HEK293 (cell line): Measurements from ENCODE around the gene ZNF514.

Experiments used
- EGR2 ChIP-seq: fragments of 450-650 bp; formaldehyde crosslinking; IDR thresholded peaks from 2 replicates; pipeline ENCODE4 v1.5.1; 2016; ENCODE audit warnings: low read depth, missing biosample characterization, missing genetic modification characterization
- GLIS1 ChIP-seq: fragments of 450-650 bp; formaldehyde crosslinking; IDR thresholded peaks from 2 replicates; pipeline ENCODE4 v1.5.1; 2016; ENCODE audit warnings: missing biosample characterization, missing genetic modification characterization
- GLIS2 ChIP-seq: fragments of 450-650 bp; formaldehyde crosslinking; IDR thresholded peaks from 2 replicates; pipeline ENCODE4 v1.5.1; 2016; ENCODE audit warnings: missing biosample characterization, missing genetic modification characterization
- KLF9 ChIP-seq: fragments of 450-650 bp; formaldehyde crosslinking; IDR thresholded peaks from 2 replicates; pipeline ENCODE4 v1.5.1; 2016; ENCODE audit warnings: missing biosample characterization, missing genetic modification characterization, low read depth
- SETDB1 ChIP-seq: IDR thresholded peaks from one replicate; pipeline ENCODE4 v1.6.1; 2017; ENCODE audit warnings: mild to moderate bottlenecking, low read length, moderate library complexity, mixed read lengths; ENCODE audit not compliant: insufficient read length
- SP3 ChIP-seq: fragments of 450-650 bp; formaldehyde crosslinking; IDR thresholded peaks from 2 replicates; pipeline ENCODE4 v1.5.1; 2016; ENCODE audit warnings: missing biosample characterization, missing genetic modification characterization
- TRIM28 ChIP-seq: IDR thresholded peaks from 2 replicates; pipeline ENCODE4 v1.6.1; 2011; ENCODE audit warnings: low read length, control low read depth, borderline replicate concordance
- YY1 ChIP-seq: fragments of 450-650 bp; formaldehyde crosslinking; IDR thresholded peaks from 2 replicates; pipeline ENCODE4 v1.5.1; 2018; ENCODE audit warnings: missing biosample characterization, missing genetic modification characterization
- ZBTB17 ChIP-seq: fragments of 450-650 bp; formaldehyde crosslinking; IDR thresholded peaks from 2 replicates; pipeline ENCODE4 v1.5.1; 2016; ENCODE audit warnings: missing biosample characterization, missing genetic modification characterization
- ZBTB20 ChIP-seq: fragments of 450-650 bp; formaldehyde crosslinking; IDR thresholded peaks from 2 replicates; pipeline ENCODE4 v1.5.1; 2016; ENCODE audit warnings: missing biosample characterization, missing genetic modification characterization
- ZBTB21 ChIP-seq: fragments of 450-650 bp; formaldehyde crosslinking; IDR thresholded peaks from 2 replicates; pipeline ENCODE4 v1.5.1; 2017; ENCODE audit warnings: missing biosample characterization, missing genetic modification characterization
- ZBTB48 ChIP-seq: fragments of 450-650 bp; formaldehyde crosslinking; IDR thresholded peaks from 2 replicates; pipeline ENCODE4 v1.5.1; 2016; ENCODE audit warnings: missing biosample characterization, missing genetic modification characterization
- ZEB2 ChIP-seq: fragments of 450-650 bp; formaldehyde crosslinking; IDR thresholded peaks from 2 replicates; pipeline ENCODE4 v1.5.1; 2016; ENCODE audit warnings: missing biosample characterization, missing genetic modification characterization
- ZFP41 ChIP-seq: fragments of 450-650 bp; formaldehyde crosslinking; IDR thresholded peaks from 2 replicates; pipeline ENCODE4 v1.5.1; 2016; ENCODE audit warnings: missing biosample characterization, missing genetic modification characterization, borderline replicate concordance
- ZNF16 ChIP-seq: fragments of 450-650 bp; formaldehyde crosslinking; IDR thresholded peaks from 2 replicates; pipeline ENCODE4 v1.5.1; 2016; ENCODE audit warnings: low read depth, missing biosample characterization, missing genetic modification characterization
- ZNF266 ChIP-seq: fragments of 450-650 bp; formaldehyde crosslinking; IDR thresholded peaks from 2 replicates; pipeline ENCODE4 v1.5.1; 2016; ENCODE audit warnings: missing biosample characterization, missing genetic modification characterization, low read depth
- ZNF302 ChIP-seq: fragments of 450-650 bp; formaldehyde crosslinking; IDR thresholded peaks from 2 replicates; pipeline ENCODE4 v1.5.1; 2016; ENCODE audit warnings: missing biosample characterization, missing genetic modification characterization, low read depth
- ZNF311 ChIP-seq: fragments of 450-650 bp; formaldehyde crosslinking; IDR thresholded peaks from 2 replicates; pipeline ENCODE4 v1.5.1; 2017; ENCODE audit warnings: missing biosample characterization, missing genetic modification characterization, borderline replicate concordance
- ZNF335 ChIP-seq: fragments of 450-650 bp; formaldehyde crosslinking; conservative IDR thresholded peaks from 2 replicates; pipeline ENCODE4 v1.5.1; 2016; ENCODE audit warnings: missing biosample characterization, missing genetic modification characterization
- ZNF423 ChIP-seq: fragments of 450-650 bp; formaldehyde crosslinking; IDR thresholded peaks from 2 replicates; pipeline ENCODE4 v1.5.1; 2016; ENCODE audit warnings: missing biosample characterization, missing genetic modification characterization
- ZNF521 ChIP-seq: fragments of 450-650 bp; formaldehyde crosslinking; IDR thresholded peaks from 2 replicates; pipeline ENCODE4 v1.5.1; 2017; ENCODE audit warnings: missing biosample characterization, mild to moderate bottlenecking, missing genetic modification characterization
- ZNF530 ChIP-seq: fragments of 450-650 bp; formaldehyde crosslinking; IDR thresholded peaks from 2 replicates; pipeline ENCODE4 v1.5.1; 2016; ENCODE audit warnings: low read depth, missing biosample characterization, missing genetic modification characterization
- ZNF561 ChIP-seq: fragments of 450-650 bp; IDR thresholded peaks from 2 replicates; pipeline ENCODE4 v1.5.1; 2018; ENCODE audit warnings: missing biosample characterization, missing genetic modification characterization, borderline replicate concordance
- ZNF600 ChIP-seq: fragments of 450-650 bp; formaldehyde crosslinking; IDR thresholded peaks from 2 replicates; pipeline ENCODE4 v1.5.1; 2016; ENCODE audit warnings: missing biosample characterization, missing genetic modification characterization
- ZNF660 ChIP-seq: fragments of 450-650 bp; IDR thresholded peaks from 2 replicates; pipeline ENCODE4 v1.5.1; 2018; ENCODE audit warnings: missing biosample characterization, mild to moderate bottlenecking, missing genetic modification characterization
- ZNF747 ChIP-seq: fragments of 450-650 bp; formaldehyde crosslinking; IDR thresholded peaks from 2 replicates; pipeline ENCODE4 v1.5.1; 2016; ENCODE audit warnings: missing biosample characterization, missing genetic modification characterization
- TF ChIP-seq, protein P1 (sequence below): fragments of 450-650 bp; formaldehyde crosslinking; IDR thresholded peaks from 2 replicates; pipeline ENCODE4 v1.5.1; 2016; ENCODE audit warnings: missing biosample characterization, missing genetic modification characterization
- TF ChIP-seq, protein P2 (sequence below): fragments of 450-650 bp; formaldehyde crosslinking; IDR thresholded peaks from 2 replicates; pipeline ENCODE4 v1.5.1; 2016; ENCODE audit warnings: missing biosample characterization, missing genetic modification characterization, low read depth
- TF ChIP-seq, protein P3 (sequence below): fragments of 450-650 bp; formaldehyde crosslinking; IDR thresholded peaks from 2 replicates; pipeline ENCODE4 v1.5.1; 2016; ENCODE audit warnings: missing biosample characterization, missing genetic modification characterization
- TF ChIP-seq, protein P4 (sequence below): fragments of 450-650 bp; formaldehyde crosslinking; IDR thresholded peaks from 2 replicates; pipeline ENCODE4 v1.5.0; 2017; ENCODE audit warnings: missing biosample characterization, missing genetic modification characterization, borderline replicate concordance
- TF ChIP-seq, protein P5 (sequence below): fragments of 450-650 bp; formaldehyde crosslinking; IDR thresholded peaks from 2 replicates; pipeline ENCODE4 v1.5.1; 2016; ENCODE audit warnings: missing biosample characterization, missing genetic modification characterization

ZNF514 gene

DNA sequence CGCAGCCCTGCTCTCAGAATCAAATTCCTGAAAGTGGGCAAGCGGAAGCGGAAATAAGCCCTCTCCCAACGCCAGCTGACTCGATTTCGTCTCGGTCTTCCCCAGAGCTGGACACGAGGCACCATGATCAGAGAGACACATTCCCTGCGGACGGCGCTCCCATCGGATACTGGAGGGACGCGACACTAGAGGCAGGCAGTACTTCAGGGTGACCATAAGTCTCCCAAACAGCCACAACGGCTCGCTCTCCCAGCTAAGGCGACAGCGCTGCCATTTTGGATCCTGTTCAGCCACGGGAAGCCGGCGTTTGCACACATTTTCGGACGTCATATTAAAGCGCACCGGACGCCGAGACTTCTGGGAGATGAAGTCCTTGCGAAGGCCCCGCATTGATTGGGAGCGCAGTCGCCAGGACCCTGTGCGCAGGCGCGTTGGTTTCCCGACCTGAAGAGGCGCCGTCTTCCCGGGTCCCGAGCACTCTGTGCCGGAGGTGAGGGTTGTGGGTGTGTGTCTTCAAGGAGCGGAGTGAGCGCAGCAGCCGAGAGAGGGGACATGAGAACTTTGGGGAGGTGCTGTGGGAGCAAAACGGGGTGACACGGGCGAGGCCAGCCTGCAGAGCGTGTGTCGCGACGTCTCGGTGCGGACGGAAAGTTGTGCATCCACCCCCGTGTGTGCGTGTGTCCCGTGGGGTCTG is 5.9 kb upstream of the ZNF514 start, which contains the start of gene ZNF2 (continued):
- TF ChIP-seq ZNF423 (tag by site-specific recombination) (peak; percentile 41; the same call in 1 of the 2 replicates), ZNF302 (no peak), ZBTB17 (tag by site-specific recombination) (peak; percentile 99), KLF9 (tag by site-specific recombination) (peak; percentile 59), SETDB1 (no peak), GLIS2 (tag by site-specific recombination) (peak; percentile 59; the same call in 1 of the 2 replicates), ZNF521 (tag by site-specific recombination) (no peak), EGR2 (tag by site-specific recombination) (peak; percentile 41), ZNF561 (tag by site-specific recombination) (0 out of 2 replicates have a peak, but pooled peaks have one; percentile 55), ZNF16 (tag by site-specific recombination) (no peak), ZFP41 (tag by site-specific recombination) (no peak), GLIS1 (tag by site-specific recombination) (0 out of 2 replicates have a peak, but pooled peaks have one; percentile 15), ZNF311 (tag by site-specific recombination) (no peak), SP3 (tag by site-specific recombination) (peak; percentile 69), TRIM28 (peak; percentile 41; the same call in 1 of the 2 replicates), ZEB2 (tag by site-specific recombination) (peak; percentile 50; the same call in 1 of the 2 replicates), ZNF530 (no peak), ZBTB48 (0 out of 2 replicates have a peak, but pooled peaks have one; percentile 13), ZNF266 (tag by site-specific recombination) (no peak), ZBTB21 (peak; percentile 71), ZBTB20 (tag by site-specific recombination) (peak; percentile 89), ZNF335 (tag by site-specific recombination) (peak; percentile 87), ZNF600 (peak; percentile 84), YY1 (peak; percentile 90), ZNF660 (tag by site-specific recombination) (peak; percentile 76), ZNF747 (tag by site-specific recombination) (no peak)
- TF ChIP-seq, protein P1, sequence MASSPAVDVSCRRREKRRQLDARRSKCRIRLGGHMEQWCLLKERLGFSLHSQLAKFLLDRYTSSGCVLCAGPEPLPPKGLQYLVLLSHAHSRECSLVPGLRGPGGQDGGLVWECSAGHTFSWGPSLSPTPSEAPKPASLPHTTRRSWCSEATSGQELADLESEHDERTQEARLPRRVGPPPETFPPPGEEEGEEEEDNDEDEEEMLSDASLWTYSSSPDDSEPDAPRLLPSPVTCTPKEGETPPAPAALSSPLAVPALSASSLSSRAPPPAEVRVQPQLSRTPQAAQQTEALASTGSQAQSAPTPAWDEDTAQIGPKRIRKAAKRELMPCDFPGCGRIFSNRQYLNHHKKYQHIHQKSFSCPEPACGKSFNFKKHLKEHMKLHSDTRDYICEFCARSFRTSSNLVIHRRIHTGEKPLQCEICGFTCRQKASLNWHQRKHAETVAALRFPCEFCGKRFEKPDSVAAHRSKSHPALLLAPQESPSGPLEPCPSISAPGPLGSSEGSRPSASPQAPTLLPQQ (tag by site-specific recombination), result peak; percentile 52
- TF ChIP-seq, protein P2, sequence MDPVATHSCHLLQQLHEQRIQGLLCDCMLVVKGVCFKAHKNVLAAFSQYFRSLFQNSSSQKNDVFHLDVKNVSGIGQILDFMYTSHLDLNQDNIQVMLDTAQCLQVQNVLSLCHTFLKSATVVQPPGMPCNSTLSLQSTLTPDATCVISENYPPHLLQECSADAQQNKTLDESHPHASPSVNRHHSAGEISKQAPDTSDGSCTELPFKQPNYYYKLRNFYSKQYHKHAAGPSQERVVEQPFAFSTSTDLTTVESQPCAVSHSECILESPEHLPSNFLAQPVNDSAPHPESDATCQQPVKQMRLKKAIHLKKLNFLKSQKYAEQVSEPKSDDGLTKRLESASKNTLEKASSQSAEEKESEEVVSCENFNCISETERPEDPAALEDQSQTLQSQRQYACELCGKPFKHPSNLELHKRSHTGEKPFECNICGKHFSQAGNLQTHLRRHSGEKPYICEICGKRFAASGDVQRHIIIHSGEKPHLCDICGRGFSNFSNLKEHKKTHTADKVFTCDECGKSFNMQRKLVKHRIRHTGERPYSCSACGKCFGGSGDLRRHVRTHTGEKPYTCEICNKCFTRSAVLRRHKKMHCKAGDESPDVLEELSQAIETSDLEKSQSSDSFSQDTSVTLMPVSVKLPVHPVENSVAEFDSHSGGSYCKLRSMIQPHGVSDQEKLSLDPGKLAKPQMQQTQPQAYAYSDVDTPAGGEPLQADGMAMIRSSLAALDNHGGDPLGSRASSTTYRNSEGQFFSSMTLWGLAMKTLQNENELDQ (tag by site-specific recombination), result no peak
- TF ChIP-seq, protein P3, sequence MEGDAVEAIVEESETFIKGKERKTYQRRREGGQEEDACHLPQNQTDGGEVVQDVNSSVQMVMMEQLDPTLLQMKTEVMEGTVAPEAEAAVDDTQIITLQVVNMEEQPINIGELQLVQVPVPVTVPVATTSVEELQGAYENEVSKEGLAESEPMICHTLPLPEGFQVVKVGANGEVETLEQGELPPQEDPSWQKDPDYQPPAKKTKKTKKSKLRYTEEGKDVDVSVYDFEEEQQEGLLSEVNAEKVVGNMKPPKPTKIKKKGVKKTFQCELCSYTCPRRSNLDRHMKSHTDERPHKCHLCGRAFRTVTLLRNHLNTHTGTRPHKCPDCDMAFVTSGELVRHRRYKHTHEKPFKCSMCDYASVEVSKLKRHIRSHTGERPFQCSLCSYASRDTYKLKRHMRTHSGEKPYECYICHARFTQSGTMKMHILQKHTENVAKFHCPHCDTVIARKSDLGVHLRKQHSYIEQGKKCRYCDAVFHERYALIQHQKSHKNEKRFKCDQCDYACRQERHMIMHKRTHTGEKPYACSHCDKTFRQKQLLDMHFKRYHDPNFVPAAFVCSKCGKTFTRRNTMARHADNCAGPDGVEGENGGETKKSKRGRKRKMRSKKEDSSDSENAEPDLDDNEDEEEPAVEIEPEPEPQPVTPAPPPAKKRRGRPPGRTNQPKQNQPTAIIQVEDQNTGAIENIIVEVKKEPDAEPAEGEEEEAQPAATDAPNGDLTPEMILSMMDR, result peak; percentile 61; the same call in 1 of the 2 replicates
- TF ChIP-seq, protein P4, sequence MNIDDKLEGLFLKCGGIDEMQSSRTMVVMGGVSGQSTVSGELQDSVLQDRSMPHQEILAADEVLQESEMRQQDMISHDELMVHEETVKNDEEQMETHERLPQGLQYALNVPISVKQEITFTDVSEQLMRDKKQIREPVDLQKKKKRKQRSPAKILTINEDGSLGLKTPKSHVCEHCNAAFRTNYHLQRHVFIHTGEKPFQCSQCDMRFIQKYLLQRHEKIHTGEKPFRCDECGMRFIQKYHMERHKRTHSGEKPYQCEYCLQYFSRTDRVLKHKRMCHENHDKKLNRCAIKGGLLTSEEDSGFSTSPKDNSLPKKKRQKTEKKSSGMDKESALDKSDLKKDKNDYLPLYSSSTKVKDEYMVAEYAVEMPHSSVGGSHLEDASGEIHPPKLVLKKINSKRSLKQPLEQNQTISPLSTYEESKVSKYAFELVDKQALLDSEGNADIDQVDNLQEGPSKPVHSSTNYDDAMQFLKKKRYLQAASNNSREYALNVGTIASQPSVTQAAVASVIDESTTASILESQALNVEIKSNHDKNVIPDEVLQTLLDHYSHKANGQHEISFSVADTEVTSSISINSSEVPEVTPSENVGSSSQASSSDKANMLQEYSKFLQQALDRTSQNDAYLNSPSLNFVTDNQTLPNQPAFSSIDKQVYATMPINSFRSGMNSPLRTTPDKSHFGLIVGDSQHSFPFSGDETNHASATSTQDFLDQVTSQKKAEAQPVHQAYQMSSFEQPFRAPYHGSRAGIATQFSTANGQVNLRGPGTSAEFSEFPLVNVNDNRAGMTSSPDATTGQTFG (tag by site-specific recombination), result no peak
- TF ChIP-seq, protein P5, sequence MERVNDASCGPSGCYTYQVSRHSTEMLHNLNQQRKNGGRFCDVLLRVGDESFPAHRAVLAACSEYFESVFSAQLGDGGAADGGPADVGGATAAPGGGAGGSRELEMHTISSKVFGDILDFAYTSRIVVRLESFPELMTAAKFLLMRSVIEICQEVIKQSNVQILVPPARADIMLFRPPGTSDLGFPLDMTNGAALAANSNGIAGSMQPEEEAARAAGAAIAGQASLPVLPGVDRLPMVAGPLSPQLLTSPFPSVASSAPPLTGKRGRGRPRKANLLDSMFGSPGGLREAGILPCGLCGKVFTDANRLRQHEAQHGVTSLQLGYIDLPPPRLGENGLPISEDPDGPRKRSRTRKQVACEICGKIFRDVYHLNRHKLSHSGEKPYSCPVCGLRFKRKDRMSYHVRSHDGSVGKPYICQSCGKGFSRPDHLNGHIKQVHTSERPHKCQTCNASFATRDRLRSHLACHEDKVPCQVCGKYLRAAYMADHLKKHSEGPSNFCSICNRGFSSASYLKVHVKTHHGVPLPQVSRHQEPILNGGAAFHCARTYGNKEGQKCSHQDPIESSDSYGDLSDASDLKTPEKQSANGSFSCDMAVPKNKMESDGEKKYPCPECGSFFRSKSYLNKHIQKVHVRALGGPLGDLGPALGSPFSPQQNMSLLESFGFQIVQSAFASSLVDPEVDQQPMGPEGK (tag by site-specific recombination), result peak; percentile 30; the same call in 1 of the 2 replicates
